GM18502 (cell line): Measurements from ENCODE around the gene CREBBP.

Experiments used
- ATAC-seq: cut with Tn5 transposase; IDR thresholded peaks from one replicate; pipeline ENCODE4 v1.9.1; 2021; ENCODE audit warnings: mild to moderate bottlenecking; ENCODE audit not compliant: unreplicated experiment, poor library complexity

CREBBP gene

DNA sequence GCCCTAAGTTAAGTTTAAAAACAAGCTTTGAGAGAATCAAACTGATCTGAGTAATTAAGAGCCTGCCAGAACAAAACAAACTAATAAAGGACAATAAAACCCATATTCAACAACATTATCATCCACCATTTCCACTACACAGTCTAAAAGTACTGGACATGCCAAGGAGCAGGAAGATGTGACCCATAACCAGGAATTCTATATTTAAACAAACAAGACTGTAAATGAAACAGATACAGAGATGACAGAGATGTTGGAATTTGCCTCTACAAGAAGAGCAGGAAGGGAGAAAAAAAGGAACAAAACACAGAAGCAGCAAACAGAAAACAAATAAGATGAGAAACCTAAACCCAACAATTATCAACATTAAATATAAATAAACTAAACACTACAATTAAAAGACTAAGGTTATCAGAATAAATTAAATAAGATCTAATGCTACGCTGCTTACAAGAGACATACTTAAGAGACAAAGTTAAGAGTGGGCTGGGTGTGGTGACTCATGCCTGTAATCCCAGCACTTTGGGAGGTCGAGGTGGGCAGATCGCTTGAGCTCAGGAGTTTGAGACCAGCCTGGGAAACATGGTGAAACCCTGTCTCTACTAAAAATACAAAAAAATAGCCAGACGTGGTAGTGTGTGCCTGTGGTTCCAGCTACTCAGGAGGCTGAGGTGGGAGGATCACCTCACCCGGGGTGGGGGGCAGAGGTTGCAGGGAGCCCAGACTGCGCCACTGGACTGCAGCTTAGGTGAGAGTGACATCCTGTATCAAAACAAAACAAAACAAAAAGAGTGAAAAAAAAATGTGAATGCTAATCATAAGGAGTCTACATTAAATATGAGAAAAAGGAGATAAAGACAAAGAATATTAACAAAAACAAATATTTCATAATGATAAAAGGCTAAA is 50.6 kb downstream of the CREBBP start:
- no peak for ATAC-seq

DNA sequence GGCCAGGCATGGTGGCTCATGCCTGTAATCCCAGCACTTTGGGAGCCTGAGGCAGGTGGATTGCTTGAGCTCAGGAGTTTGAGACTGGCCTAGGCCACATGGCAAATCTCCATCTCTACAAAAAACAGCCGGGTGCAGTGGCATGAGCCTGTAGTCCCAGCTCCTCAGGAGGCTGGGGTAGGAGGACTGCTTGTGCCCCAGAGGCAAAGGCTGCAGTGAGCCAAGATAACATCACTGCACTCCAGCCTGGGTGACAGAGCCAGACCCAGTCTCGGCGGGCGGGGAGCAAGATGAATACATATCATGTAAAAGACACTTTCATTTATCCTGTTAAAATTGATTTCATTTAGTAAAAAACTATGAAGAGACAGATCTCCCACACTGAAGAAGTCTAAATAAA is 54.6 kb downstream of the CREBBP start:
- ATAC-seq = no peak

DNA sequence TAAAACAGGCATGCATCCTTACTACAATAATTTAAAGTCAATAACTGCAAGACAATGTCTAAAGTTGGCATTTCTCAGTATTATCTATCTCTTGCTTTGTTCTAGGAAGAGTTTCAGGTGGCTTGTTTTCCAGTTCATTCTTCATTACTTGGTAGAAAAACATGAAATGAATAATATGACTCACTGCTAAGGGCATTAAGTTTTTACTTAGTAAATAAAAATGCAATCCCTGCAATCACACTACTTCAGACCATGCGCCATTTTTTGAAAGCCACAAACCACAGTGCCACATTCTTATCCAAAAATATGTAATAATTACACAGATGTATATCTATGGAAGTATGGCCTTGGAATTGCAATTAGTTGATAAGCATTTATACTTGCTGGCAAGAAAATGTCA is 55.4 kb downstream of the CREBBP start:
- ATAC-seq = no peak

DNA sequence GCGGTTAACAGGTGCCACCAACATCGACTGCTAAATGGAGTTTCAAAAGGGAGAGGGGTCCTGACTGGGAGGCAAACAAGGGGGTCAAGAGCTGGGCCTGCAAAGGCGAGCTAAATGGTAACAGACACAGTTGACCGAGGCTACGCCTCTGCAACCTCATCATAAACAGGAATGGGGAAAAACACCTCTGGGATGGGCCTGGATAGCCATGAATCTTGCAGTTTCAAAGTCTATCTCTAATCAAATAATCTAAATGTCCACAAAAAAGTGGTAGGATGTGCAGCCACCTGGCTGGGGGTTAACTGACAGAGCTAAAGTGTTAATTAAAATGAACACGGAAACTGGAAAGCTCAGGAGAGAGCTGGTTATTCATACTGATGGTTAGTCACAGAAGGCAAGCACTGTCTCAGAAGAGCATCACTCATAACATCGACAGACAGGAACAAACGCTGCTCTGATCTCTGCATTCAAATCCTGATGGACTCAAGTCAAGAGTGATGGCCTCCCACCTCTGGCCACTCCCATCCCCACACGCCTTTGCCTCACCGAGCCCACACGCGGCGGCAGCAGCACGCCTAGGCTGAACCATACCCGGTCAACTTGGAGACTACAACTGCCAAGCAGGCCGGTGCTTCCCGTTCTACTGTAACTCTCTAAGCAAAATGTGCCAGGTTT is 56.3 kb downstream of the CREBBP start:
- ATAC-seq = no peak

DNA sequence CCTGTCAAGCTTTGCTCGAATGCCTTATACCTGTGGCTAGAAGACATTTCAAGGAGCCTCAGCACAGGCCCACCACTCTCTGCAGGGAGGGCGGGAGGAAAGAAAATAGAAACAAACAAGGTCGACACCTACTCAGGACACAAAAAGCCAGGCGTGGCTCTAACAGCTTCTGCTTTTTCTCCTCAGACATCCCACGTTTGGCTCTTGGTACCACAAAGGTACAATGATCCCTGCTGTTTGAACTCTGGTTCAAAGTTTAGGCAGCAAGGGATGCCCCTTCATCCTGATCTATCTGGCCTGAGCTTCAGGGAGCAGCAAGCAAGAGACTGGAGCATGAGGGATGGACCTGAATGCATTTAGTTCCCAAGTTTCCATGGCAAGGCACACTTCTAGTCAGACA is 57.1 kb downstream of the CREBBP start:
- ATAC-seq = no peak

DNA sequence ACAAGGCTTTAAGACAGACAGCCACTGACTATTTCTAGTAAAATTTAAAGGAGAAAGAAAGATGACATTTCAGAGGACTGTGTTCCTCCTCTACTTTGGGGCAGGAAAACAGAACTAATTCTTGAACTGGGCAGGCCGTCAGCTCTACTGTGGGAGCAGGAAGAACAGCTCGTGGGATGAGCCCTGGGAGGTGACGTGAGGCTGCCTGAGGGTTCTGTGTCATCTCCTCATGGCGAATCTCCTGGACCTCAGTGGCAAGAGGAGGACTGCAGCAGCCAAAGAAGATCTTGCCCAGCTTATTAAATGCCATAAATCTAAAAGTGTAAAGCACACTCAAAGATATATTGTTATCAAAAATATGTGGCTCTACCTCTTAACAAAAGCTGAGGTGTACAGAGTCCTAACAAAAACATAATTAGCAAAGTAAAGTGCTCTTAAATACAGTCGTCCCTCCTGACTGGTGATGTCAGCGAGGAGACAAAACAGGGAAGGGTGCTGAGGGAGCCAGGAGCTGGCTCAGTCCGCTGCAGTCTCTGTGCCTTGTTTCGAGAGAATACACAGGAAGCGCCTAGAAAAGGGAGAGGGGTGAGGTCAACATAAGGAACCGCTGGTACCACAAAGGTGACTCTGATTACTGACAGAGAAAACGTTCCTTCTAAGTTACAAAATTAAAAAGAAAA is 58.0 kb downstream of the CREBBP start:
- no peak for ATAC-seq

DNA sequence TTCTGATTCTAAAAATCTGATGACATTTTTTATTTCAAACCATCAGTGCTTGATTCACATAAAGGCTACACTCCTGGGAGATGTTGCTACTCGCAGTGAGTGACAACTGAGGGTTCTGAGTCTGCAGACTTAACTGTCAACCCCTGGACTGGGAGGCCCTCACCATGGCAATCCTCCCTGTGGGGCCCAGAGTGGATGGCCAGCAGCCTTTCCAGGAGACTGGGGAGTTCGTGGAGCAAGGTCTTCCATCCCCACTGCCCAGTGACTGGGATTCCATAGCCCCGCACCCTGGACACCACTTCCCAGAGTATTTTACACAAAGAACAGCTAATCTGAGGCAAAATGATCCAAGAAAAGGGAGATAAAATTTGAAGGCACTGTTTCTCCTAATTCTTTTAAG is 59.3 kb downstream of the CREBBP start:
- ATAC-seq = no peak

DNA sequence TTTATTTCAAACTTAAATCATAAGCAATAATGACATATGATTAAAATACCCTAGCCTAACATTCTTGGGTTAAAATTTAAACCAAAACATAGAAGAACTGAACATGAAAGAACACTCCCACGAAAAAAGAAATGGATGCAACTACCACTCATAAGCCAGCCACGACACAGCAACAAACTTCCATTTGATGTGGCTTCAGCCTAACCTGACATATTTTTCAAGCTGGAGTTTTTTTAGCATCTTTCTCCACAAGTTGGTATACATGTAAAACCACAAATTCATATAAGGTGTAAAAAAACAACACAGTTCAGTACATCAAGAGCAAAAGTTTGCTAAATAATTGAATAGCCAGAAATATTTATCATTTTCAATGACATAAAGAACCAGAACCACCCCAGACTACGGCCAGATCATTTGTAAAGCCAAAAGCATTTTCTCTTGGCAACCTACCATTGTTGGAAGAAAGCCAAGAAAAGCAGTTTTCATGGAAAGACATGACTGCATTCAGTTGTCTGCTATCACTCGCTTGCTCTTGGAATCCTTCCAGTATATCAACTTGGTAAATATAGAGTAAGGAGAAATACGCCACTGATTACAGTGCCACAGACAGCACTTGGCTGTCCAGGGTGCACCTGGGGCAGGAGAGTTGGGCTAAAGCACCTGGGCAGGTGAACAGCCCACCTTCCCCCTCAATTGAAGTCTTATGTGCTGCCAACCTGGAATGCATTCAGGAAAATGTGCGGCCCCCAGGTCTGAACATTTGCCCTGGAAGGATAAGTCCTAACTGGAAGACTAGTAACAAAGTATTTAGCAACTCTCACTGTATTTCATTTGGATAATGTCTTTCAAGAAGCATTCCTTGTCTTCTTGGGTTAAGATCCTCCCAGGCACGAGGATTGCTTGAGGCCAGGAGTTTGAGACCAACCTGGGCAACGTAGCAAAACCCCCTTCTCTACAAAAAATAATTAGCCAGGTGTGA is 60.5 kb downstream of the CREBBP start:
- no peak for ATAC-seq

DNA sequence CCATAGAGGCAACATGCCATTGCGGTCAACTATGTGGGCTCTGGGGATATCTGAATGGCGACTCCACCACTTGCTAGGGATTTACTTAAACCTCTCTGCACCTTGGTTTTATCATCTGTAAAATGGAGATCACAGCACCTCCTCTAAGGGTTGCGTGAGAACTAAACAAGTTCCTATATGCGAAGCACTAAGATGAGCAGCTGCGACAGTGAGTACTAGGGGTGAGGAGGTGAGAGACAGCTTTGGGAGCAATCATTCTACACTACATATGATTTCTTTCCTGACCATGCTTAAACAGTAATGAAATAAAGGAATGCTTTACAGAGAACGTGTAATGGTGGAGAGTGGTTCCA is 61.4 kb downstream of the CREBBP start:
- no peak for ATAC-seq

DNA sequence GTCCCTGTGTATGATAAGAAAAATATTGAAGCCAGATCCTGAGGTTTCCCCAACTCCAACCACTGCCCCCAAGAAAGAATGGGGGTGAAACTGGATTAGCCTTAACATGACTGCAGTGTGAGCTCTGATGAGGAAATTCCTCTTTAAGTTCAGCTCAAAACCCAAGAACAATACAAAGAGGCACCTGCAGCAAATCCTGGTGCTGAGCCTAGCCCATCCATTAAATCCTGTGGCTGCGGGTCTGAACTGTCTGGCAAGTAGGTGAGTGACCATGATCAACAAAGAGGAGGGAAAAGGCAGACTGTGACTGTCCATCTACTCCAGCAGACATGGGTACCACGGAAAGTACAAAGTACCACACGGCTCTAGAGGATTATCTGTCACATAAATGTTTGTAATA is 64.2 kb downstream of the CREBBP start:
- ATAC-seq = no peak

DNA sequence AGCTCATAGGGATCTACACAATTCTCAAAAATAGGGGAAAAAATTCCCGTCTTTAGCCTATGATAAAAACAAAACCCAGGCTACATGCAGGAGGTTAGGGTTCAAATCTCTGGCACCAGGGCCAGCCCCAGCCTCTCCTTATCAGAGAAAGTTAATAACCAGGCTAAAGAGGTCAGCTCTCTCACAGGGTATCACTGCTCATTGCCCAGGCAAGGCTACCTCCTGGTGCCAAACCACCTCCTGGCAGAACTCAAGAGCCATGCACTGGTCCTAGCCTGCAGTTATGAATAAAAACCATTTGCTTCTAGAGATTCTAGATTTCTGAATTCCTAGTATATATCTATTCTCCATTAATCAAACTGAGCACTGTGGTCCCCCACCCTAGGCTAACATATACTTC is 65.8 kb downstream of the CREBBP start:
- no peak for ATAC-seq

DNA sequence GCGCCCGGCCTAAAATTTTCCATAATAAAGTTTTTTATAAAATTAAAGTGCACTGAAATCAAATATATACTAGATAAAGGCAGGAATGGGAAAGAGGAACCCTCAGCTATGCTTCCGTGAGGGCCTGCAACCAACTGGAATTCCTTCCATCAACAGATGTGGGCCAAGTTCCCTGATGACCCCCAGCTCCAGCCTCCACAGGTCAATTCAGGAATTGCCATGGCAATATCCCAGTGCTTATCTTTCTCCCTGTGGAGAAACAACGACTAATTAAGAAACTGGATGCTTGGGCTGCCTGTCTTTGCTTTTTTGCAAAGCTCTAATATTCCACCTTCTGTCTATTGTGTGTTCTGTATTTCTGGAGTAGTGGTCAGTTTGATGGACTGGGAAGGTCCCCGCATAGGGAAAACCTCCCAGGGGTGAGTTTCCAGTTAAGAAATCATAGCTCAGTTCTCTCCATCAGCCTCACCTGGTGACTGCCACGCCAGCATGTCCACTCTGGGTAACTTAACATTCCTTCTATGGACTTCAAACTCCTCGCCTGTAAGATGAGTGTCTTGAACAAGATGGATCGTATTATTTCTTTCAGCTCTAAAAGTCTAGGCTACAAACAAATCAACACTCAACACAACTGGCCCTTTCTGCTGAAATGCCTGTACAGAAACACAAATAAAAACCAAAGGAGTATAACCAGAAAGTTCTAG is 67.9 kb downstream of the CREBBP start:
- ATAC-seq = no peak

DNA sequence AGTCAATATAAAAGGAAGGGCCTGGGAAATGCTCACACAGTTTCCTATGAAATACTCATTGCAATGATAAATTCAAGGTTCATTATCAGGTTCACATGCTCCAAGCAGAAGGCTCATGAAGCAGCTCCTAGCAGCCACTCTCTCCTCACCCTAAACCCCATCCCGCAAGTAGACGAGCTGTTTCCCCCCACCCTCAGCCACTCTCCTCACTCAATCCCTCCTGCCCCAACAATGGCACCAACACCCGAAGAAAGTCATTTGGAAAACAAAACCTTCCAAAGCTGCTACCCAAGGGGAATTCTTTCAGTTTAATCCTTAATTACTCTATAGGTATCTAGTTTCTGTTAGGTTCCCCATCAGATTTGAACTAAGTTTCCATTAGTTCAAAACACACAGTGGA is 69.7 kb downstream of the CREBBP start:
- ATAC-seq = no peak

DNA sequence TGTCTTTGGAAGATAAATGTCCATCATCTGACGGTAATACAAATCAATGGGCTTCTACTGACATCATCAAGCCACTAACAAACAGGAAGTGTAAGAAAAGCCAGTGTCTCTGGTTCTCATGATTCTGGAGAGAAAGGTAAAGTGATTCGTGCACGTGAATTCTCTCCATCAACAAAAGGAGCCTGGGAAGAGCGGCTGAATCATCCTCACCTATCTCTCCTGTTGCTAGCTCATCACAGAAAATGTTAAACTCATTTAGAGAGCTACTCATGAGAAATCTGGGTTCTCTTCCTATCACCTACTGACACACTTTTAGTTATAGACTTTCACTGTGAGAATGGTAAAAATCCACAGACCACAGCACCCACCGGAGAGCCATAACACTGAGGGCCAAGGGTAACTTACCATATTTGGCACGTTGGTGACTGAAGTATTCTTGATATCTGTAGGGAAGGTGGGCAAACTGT is 70.3 kb downstream of the CREBBP start:
- no peak for ATAC-seq

DNA sequence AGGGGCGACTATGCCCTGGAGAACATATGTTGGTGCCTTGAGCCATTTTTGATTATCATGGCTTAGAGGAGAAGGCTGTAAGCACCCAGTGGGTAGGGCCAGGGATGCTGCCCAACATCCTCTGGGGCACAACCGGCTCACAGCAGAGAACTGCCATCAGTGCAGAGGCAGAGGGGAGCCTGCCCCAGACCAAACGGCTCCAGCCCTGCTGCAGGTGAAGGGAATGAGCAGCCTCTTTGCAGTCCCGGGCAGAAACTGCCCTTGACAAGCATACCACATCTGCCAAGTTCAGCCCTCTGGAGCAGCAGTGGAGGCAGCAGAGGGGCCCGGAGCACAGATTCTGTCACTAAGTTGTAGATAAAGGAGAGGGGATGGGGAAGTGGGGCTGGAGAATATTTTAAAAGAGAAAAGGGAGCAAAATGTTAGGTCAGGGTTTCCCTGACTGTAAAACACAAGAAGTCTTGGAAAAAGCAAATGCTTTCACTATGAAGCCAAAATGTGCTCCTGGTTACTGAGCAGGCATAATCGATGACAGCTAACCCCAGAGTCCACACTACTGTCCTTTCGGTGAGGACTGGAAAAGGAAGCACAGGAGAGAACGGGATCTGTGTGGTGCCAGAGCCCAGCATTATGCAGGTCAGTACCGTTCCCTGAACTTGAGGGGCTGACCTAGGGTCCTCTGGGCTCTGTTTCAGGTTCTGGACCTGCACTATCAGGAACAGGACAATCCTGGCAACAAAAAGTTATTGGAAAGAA is 72.0 kb downstream of the CREBBP start:
- no peak for ATAC-seq

DNA sequence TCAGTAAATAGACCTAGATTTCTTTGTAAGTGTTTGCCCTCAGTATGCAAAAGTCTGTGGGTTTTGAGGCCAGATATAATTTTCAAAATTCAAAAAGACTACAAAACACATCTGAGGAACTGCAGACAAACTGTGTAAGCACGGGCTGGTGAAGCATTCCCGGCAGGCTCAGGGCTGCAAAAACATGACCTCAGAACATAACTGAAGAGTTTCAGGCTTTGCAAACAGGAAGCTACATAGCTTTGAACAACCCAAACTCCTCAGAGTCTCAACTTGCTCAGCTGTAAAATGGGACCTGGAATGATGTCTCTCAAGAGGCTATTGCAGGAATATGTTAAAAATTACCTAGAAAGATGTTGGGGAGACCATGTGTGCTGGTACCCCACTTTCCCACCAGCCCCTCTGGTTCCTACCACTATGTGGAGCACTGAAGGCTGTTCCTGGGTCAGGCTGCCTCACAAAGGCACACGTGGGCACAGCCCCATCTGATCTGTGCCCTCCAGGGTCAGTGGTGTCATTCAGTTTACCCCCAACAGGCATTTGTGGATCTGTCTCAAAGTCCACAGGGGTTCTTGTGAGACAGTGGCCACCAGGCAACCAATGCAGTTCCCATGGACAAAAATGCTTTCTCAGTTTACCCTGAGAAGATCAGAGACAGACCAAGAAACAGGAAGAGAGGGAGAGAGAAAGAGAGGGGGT is 72.9 kb downstream of the CREBBP start:
- ATAC-seq = no peak

DNA sequence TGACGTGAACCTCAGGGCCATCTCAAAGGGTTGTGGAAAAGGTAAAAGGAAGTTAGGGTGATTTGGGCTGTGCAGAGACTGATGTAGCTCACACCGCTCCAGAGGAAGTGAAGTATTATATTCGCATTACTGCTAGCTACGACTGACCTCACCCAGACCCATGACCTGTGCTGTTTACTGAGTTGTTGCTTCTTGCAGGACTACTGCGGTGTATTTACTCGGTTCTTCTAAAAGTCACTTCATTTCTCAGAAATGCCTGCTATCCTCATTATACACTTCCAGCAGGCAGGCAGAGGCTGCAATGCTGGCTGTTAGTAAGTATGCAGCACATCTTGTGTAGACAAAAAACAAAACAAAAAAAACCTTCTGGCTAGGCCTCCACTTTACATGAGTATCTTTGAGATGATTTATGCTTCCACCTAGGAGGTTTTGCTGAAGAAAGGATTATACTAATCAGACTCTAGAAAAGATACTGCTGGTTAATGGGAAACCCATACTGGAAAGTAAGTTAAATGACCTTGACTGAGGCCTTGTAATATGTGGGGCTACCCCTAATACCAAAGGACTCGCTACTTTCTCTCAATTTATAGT is 76.0 kb downstream of the CREBBP start:
- ATAC-seq = no peak
